Stimulated activated CD8-positive, alpha-beta memory T cell treated with anti-CD3 and anti-CD28 coated beads, Interleukin-12 subunit alpha, Interleukin-12 subunit beta, amount 100 ng/mL, for 4 hours (primary cell): ENCODE measurements around the gene CYP1A1.
A peak's percentile ranks its signal among the peaks of the same experiment; 100 is the strongest.

Experiments used
- DNase-seq: peaks from one replicate; pipeline ENCODE4 v3.0.0-alpha.2; 2020; ENCODE audit warnings: low read depth

Gene CYP1A1

DNA sequence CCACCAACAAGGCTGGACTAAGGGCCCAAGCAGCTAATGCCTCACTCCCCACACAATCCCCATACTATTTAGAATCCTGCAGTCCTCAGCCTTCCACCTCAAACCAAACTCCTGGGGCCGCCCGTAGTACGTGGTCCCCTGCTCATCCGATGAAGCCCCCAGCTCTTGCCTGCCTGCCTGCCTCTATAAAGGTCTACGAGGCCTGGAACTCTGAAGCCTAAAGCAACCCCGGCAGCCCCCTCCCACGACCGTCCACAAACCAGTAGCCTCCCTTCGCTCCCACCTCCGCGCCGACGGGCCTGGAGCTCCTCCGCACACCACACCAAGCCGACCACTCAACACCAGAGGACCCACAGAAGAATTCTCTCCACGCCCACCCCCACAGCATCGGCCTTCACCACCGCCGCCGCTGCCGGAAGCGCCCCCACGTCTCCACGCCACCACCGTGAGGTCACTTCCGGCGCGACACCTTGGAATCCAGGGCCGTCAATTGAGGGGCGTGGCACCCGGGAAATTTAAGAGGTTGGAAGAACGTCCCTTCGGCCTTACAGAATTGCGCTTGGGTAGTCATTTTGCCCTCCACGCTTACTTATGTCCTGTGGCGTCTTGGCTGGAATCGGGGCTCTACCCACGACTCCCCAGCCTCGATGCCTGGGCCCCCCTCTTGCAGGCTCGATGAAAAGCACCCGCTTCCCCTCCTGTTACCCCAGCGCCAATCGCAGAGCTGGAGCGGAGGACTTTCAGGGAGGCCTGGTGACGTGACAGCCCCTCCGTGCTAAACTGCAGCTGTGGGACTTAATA lies 29.5 kb downstream of the CYP1A1 start, which contains the start of gene EDC3:
EDC3 (minus strand) TSS at position 428 of the 801 bp plus-strand sequence. CDS start 20,900 bp downstream, outside the sequence.
- DNase-seq, result peak; percentile 77

- no peak for DNase-seq
Observed at GRCh38 chr15:74692327-74692726, 33.0 kb downstream of the CYP1A1 start.

- DNase-seq, result no peak
Observed at GRCh38 chr15:74683758-74684157, 41.6 kb downstream of the CYP1A1 start.

DNA sequence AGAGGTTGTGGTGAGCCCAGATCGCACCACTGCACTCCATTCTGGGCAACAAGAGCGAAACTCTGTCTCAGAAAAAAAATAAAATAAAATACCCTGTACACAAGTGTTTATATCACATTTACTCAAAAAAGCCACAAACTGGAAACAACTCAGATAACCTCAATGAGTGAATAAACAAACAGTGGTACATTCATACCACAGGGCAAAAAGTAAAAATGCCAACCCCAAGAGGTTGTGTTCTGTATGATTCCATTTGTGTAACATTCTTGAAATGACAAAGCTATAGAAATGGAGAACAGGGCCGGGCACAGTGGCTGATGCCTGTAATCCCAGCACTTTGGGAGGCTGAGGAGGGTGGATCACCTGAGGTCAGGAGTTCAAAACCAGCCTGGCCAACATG lies 42.4 kb downstream of the CYP1A1 start:
- no peak for DNase-seq

DNA sequence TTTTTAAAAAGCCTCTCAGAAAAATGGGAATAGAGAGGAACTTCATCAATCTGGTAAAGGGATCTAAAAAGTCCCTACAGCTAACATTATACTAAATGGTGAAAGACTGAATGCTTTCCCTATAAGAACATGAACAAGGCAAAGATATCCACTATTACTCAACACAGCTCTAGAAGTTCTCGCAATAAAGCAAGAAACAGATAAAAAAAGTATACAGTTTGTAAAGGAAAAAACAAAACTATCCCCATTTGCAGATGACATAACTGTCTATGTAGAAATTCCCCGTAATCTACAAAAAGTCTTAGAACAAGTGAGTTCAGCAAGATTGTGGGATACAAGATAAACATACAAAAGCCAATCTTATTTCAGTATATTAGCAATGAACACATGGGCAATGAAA lies 44.9 kb downstream of the CYP1A1 start:
- DNase-seq, result no peak

DNA sequence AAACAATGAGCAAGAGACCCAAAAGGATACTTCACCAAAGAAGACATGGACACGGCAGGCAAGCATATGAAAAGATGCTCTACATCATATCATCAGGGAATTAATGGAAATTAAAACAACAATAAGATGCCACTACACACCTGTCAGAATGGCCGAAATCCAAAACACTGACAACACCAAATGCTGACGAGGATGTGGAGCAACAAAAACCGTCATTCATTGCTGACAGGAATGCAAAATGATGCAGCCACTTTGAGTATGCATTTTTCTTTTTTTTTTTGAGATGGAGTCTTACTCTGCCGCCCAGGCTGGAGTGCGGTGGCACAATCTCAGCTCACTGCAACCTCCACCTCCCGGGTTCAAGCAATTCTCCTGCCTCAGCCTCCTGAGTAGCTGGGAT lies 48.5 kb downstream of the CYP1A1 start:
- no peak for DNase-seq

- DNase-seq, result no peak
Observed at GRCh38 chr15:74674161-74674560, 51.2 kb downstream of the CYP1A1 start.

GRCh38 chr15:74669627-74670026 lies 55.7 kb downstream of the CYP1A1 start:
- no peak for DNase-seq
